Ecto neural progenitor cell (in vitro differentiated cells): ENCODE measurements around the gene LPP.
"Not testable (repeated sequence)": the region's sequence is repeated elsewhere in the genome, so short reads cannot be mapped to it uniquely, and the experiment has no call there.

ENCODE experiments used
- DNase-seq: peaks from one replicate; pipeline ENCODE4 v3.0.0-alpha.2; 2018; ENCODE audit warnings: low spot score

Gene LPP

GRCh38 chr3:188400494-188401243 is 246.7 kb downstream of the LPP start:
- DNase-seq, result no peak

GRCh38 chr3:188401244-188401993 is 247.5 kb downstream of the LPP start:
- DNase-seq, result no peak

- no peak for DNase-seq
Measured at GRCh38 chr3:188402229-188402628, 248.3 kb downstream of the LPP start.

GRCh38 chr3:188403404-188403803 is 249.4 kb downstream of the LPP start:
- no peak for DNase-seq

- no peak for DNase-seq
Measured at GRCh38 chr3:188404124-188404523, 250.2 kb downstream of the LPP start.

- DNase-seq, result no peak
Measured at GRCh38 chr3:188404701-188405100, 250.7 kb downstream of the LPP start.

- DNase-seq, result no peak
Measured at GRCh38 chr3:188407158-188407880, 253.4 kb downstream of the LPP start.

- DNase-seq, result no peak
Measured at GRCh38 chr3:188408831-188409230, 254.9 kb downstream of the LPP start.

GRCh38 chr3:188411750-188412149 is 257.8 kb downstream of the LPP start:
- no peak for DNase-seq

GRCh38 chr3:188415196-188415595 is 261.2 kb downstream of the LPP start:
- DNase-seq, result no peak

- no peak for DNase-seq
Measured at GRCh38 chr3:188416041-188416440, 262.1 kb downstream of the LPP start.

GRCh38 chr3:188417271-188417696 is 263.3 kb downstream of the LPP start:
- DNase-seq, result no peak

GRCh38 chr3:188417766-188418165 is 263.8 kb downstream of the LPP start:
- DNase-seq, result no peak

- DNase-seq, result no peak
Measured at GRCh38 chr3:188421151-188421821, 267.3 kb downstream of the LPP start.

GRCh38 chr3:188421836-188422540 is 268.0 kb downstream of the LPP start:
- no peak for DNase-seq

- DNase-seq, result not testable (repeated sequence)
Measured at GRCh38 chr3:188427981-188428380, 274.0 kb downstream of the LPP start.

GRCh38 chr3:188431040-188431439 is 277.1 kb downstream of the LPP start:
- DNase-seq, result no peak

GRCh38 chr3:188431553-188431952 is 277.6 kb downstream of the LPP start:
- no peak for DNase-seq

- no peak for DNase-seq
Measured at GRCh38 chr3:188432802-188433520, 279.0 kb downstream of the LPP start.

- DNase-seq, result no peak
Measured at GRCh38 chr3:188433521-188434150, 279.7 kb downstream of the LPP start.
